Fibroblast of peridontal ligament (primary cell): Measurements from ENCODE around the gene SLC35A5.

ENCODE experiments used
- DNase-seq: peaks from one replicate; pipeline ENCODE4 v3.0.0-alpha.2; 2010; ENCODE audit errors: extremely low read depth

The SLC35A5 gene

DNA sequence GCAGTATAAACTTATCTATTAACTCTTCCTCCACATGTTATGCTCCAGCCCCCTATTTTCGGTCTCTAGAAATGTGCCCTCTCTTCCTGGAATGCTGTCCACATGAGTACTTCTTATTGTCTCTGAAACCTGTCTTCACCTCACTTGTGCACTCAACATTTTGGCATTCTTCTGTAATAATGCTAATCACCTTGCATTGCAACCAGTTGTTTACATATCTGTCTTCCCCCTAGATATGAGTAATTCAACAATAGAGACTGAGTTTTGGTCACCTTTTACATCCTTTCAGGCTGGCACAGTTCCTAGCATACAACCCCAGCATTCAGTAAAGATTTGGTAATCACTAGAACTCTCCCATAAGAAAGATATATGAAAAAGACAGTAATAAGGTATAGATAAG is 61.9 kb downstream of the SLC35A5 start:
- DNase-seq = no peak

DNA sequence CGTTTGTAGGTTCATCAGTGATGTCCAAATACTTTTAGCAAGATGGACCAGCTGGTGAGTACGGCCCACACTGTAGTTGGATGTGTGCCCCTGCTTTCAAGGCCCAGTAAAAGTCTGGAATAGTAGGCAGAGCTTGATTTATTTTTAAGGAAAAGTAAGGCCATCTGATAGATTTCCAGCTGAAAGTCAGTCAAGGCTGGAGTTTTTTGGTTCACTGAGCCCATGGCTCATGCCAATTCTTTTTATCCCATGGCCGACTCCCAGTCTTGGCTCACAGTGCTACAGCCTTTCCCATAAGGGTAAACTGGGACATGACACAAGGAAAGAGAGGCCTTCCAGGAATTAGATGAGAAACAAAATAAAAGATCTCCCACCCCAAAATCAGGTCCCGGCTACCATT is 65.6 kb downstream of the SLC35A5 start:
- DNase-seq = peak; percentile 76

- DNase-seq = no peak
These were observed 66.1 kb downstream of the SLC35A5 start for GRCh38 chr3:112627919-112628466.

DNA sequence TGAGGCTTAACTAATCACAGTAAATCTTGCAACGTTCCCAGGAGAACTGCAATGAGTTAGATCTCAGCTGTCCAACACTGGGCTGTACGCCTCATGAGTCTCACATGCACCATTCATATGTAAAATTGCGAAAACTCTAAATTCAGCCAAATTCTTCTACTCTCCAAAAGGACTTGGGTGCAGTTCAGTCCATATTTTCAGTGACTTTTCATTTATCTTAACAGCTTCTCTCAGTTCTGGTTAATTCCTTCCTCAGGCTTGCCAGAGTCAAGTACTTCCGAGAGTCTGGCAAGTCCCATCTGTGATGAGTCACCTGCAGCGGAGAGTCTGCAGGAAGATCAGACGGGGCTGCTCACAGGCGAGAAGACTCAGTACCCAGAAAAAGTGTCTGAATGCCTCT is 67.6 kb downstream of the SLC35A5 start:
- DNase-seq = peak; percentile 99

GRCh38 chr3:112631257-112631656 is 69.4 kb downstream of the SLC35A5 start:
- DNase-seq = no peak

DNA sequence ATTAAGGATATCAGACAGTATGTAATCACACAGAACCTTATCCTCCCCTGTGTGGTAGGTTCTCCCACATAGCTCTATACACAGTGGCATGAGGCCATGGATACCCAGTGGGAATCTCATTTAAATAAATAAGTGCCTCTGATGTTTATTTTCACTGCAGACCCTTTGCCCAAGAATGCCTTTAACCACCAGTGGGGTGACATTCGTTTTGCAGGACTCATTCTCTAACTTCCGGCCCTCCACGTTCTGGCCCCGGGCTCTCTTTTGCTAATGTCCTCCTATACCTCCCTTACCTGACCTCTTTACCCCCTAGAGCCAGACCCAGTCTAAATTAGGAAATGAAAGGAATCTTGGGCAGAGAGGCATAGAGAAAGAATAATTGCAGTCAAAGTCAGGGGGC is 70.8 kb downstream of the SLC35A5 start:
- DNase-seq = no peak

GRCh38 chr3:112633191-112633590 is 71.3 kb downstream of the SLC35A5 start:
- no peak for DNase-seq

DNA sequence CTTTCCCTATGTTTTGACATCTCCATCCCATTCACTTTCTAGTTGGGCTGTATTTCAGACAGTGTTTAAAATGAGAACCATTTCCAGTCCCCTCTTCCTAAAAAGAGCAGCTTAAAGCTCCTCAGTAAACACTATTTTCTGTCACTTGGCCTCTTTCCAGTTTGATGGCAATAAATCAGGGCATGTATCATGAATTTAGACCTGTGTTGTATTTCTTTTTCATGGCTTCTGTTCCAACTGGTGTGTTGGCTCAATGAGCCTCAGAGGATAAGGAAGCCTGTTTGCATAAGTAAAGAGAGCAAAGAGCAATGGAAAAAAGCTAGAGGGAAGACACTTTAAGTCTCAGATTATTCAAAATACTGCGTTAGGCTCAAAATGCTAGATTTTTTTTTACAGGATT is 71.9 kb downstream of the SLC35A5 start:
- DNase-seq = no peak

- no peak for DNase-seq
These were observed 73.1 kb downstream of the SLC35A5 start for GRCh38 chr3:112634786-112635541.
